Measurements from ENCODE around the gene ZEB1.
"Not testable (repeated sequence)": the region's sequence is repeated elsewhere in the genome, so short reads cannot be mapped to it uniquely, and the experiment has no call there.

ZEB1 gene

DNA sequence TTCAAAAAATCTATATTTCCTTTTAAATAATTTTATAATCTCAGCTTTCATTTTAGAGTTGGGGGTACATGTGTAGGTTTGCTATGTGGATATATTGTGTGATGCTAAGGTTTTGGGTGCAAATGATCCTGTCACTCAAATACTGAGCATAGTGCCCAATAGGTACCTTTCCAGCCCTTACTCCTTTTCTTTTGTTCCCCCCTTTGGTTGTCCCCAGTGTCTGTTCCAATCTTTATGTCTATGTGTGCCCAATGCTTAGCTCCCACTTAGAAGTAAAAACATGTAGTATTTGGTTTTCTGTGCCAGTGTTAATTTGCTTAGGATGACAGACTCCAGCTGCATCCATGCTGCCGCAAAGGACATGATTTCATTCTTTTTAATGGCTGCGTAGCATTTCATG is 103.6 kb downstream of the ZEB1 start:
- DNase-seq (ENCODE audit: low spot score): no peak

DNA sequence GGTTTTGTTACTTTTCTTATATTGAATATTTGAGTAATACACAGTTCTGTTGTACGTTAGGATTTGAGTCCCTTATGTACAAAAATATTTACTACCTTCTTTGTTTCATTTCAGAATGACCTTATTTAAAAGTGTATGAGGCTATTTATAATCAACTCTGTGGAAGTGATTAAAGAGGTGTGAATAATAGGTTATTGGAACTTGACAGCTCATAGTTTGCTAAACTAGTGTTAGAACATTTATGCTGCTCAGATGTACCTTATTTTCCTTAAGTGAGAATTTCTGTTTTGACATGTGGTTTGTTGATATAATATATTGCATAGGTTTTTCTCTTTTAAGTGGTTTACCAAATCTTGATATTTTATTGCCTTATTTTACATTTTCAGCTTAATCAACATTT is 105.5 kb downstream of the ZEB1 start:
- no peak for DNase-seq (ENCODE audit: low spot score)

DNA sequence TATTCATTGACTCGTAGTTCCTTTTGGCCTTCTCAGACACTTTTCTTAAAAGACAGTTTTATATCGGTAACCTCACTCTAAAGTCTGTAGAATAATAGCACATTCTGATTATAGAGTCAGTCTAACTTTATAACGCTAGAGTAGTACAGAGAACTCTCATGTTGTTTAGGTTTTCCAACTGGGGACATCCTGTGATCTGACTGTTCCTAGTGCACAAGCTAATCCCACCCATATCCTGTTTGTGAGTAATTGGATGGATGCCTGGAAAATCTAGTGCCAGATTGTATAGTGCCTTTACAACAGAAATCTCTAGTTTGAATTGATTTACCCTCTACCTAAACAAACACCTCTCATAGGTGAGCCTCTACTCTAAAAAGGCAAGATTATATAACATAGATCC is 107.4 kb downstream of the ZEB1 start:
- no peak for DNase-seq (ENCODE audit: low spot score)

- not testable (repeated sequence) for DNase-seq (ENCODE audit: low spot score)
Measured at GRCh38 chr10:31427334-31427733, 108.3 kb downstream of the ZEB1 start.

GRCh38 chr10:31428499-31428898 is 109.5 kb downstream of the ZEB1 start:
- DNase-seq (ENCODE audit: low spot score): not testable (repeated sequence)

GRCh38 chr10:31431021-31431420 is 112.0 kb downstream of the ZEB1 start:
- DNase-seq (ENCODE audit: low spot score): no peak

DNA sequence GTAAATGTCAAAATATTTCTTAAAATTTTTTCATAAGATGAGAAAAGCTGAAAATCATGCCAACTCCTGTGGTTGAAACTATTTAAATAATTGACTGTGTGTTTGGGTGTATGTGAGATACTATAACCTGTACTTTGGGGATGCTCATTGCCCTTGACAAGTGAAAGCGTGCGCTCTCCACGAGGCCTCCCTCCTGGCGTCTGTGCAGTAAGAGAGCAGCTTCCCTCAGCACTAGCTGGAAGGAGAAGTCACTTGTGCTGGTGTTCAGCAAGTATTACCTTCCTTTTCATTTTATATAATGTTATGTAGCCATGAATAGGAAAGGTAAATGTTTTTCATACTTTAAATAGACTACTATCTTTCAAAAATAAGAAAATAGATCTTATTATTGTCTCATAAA is 118.9 kb downstream of the ZEB1 start:
- no peak for DNase-seq (ENCODE audit: low spot score)

- no peak for DNase-seq (ENCODE audit: low spot score)
Measured at GRCh38 chr10:31451766-31452165, 132.8 kb downstream of the ZEB1 start.

GRCh38 chr10:31456468-31456867 is 137.5 kb downstream of the ZEB1 start:
- DNase-seq (ENCODE audit: low spot score): no peak

DNA sequence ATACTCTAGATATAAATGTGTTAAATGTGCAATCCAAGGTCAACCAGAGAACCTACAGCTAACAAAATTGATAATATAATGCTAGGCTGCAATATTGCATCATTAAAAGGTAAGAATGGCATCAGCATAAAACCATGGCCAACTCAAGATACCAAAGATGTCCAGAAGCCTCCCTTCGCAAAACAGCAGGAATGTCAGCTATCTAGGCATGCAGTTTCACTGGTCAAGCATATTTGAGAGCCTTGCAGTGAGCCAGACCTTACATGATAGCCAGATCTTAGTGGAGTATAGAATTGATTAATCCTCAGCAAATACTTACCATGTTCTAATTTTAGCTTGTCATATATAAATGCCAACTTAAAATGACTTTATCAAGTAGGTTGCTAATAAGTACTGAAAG is 138.8 kb downstream of the ZEB1 start:
- no peak for DNase-seq (ENCODE audit: low spot score)

DNA sequence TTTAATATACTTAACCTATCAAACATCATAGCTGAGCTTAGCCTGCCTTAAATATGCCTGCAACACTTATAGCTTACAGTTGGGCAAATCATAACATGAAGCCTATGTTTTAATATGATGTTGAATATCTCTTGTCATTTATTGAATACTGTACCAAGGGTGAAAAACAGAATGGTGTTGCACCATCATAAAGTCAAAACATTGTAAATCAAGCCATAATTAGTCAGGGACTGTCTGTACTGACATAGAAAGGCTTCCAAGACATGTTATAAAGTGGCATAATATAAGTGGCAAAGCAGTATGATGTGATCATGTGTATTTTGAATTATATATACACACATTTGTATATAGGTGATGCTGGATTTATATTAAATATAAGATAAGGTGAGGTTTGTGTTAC is 140.0 kb downstream of the ZEB1 start:
- DNase-seq (ENCODE audit: low spot score): no peak

GRCh38 chr10:31460242-31460641 is 141.2 kb downstream of the ZEB1 start:
- no peak for DNase-seq (ENCODE audit: low spot score)

DNA sequence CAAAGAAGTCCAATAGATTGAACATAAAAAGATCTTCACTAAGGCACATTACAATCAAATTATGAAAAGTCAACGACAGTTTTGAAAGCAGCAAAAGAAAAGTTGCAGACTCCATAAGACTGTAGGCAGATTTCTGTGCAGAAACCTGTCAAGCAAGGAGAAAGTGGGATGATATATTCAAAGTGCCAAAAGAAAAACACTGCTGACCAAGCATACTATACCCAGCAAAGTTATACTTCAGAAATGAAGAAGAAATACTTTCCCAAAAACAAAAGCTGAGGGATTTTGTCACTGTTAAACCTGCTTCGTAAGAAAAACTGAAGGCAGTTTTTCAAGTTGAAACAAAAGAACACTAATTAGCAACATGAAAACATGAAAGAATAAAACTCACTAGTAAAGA is 145.5 kb downstream of the ZEB1 start:
- DNase-seq (ENCODE audit: low spot score): no peak

DNA sequence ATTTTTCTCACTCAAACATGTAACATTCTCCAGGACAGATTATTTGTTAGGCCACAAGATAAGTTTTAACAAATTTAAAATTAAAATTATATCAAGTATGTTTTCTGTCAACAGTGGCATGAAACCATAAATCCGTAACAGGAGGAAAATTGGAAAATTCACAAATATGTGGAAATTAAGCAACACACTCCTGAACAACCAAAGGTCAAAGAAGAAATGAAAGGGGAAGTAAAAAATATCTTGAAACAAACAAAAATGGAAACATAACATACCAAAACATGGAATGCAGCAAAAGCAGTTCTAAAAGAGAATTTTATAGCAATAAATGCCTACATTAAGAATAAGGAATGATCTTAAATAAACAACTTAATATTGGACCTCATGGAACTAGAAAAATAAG is 147.3 kb downstream of the ZEB1 start:
- no peak for DNase-seq (ENCODE audit: low spot score)

DNA sequence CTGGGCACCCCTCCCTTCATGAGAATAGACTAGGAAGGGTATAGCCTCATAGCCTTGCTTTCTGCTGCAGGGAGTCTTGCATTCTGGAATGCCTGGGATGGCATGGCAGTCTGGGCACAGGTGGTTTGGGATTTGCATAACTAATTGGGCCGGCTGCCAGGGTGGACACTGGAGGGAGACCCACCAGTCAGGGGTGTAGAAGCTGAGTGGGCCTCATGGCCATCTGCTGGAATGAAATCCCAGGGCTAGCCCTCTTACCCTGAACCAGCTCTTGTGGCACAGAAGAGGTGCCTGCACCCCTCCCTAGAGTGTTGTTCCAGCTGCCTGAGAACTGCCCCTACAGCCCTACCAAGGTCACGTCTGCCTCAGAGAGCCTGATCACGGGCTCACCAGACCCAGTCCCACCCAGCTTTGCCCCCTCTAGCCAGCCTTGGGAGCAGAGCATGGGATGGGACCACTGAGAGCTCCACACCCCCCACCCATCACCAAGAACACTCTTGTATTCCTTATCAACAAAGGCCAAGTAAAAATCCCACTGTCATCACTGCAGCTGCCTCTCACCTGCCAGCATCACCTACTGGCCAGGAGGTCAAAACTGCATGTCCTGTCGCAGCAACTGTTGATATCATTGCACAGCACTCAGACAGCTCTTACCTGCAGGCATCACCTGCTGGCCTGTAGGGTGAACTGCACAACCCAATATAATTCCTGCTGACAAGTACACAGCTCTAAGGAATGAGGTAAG is 148.9 kb downstream of the ZEB1 start:
- DNase-seq (ENCODE audit: low spot score): no peak

- no peak for DNase-seq (ENCODE audit: low spot score)
Measured at GRCh38 chr10:31468536-31468859, 149.5 kb downstream of the ZEB1 start.

DNA sequence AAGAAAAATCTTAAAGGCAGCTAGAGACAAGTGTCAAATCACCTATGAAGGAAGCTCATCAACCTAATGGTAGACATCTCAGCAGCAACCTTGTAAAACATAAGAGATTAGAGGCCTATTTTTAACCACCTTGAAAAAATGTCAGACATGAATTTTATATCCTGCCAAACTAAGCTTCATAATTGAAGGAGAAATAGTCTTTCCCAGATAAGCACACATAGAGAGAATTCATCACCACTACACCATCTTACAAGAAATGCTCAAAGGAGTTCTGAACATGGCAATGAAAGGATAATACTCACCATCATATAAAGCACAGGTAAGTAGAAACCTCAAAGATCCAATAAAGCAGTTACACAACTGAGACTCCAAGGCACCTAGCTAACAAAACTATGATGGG is 156.5 kb downstream of the ZEB1 start:
- DNase-seq (ENCODE audit: low spot score): no peak

- no peak for DNase-seq (ENCODE audit: low spot score)
Measured at GRCh38 chr10:31476088-31476487, 157.1 kb downstream of the ZEB1 start.

DNA sequence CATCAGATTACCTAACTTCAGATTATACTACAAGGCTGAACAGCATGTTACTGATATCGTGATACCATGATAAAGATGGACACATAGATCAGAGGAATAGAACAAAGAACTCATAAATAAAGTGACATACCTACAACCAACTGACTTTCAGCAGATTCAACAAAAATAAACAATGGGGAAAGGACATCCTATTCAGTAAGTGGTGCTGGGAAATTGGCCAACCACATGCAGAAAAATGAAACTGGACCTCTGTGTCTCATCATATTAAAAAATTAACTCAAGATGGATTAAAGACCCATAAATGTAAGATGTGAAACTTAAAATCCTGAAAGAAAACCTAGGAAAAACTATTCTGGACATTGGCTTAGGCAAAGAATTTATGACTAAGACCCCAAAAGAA is 158.6 kb downstream of the ZEB1 start:
- DNase-seq (ENCODE audit: low spot score): no peak

DNA sequence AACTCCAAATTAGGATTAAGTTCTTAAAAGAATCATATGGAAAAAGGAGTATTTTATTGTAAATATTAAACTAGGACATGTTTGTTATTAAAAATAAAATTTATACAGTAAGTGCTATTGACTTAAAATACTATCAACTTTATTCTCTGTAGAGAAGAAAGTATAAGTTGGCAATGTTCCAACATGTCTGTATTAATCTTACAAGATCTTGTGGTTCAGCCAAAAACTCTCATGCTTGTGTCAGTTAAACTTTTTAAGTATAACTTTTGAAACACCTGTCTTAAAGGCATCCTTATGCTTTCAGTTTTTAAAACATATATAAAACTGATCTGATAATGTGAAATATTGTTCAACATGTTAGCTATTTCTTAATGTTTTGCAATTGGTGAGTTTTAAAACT is 160.7 kb downstream of the ZEB1 start:
- no peak for DNase-seq (ENCODE audit: low spot score)

GRCh38 chr10:31483546-31483945 is 164.5 kb downstream of the ZEB1 start:
- no peak for DNase-seq (ENCODE audit: low spot score)

DNA sequence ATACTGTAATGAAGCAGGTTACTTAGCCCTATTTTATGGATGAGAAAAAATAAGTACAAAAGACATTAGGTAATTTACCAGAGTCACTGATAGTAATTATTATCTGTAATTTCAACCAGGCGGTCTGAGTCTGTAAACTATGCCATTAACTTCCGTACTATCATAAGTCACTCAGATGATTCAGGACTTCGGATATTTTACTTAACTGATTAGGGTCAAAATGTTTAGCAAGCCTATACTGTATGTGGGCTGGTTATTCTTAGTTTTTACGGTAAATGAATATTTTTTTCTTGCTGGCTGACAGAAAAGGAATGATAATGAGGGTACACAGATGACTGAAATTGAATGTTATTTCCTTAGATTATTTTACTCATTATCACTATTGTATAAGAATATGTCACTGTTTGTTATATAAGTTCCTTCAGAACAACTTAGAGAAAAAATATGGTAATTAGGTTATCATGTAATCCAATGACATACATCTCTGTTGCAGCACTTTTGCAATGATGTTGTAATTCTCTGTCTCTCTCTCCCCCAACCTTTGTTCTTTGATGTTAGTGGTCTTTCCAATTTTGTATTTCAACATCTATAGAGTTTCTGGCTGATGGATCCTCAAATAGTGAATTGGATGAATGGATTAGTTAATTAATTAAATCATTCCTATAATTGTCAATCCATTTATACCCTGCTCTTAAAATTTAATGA is 165.6 kb downstream of the ZEB1 start:
- DNase-seq (ENCODE audit: low spot score): no peak

DNA sequence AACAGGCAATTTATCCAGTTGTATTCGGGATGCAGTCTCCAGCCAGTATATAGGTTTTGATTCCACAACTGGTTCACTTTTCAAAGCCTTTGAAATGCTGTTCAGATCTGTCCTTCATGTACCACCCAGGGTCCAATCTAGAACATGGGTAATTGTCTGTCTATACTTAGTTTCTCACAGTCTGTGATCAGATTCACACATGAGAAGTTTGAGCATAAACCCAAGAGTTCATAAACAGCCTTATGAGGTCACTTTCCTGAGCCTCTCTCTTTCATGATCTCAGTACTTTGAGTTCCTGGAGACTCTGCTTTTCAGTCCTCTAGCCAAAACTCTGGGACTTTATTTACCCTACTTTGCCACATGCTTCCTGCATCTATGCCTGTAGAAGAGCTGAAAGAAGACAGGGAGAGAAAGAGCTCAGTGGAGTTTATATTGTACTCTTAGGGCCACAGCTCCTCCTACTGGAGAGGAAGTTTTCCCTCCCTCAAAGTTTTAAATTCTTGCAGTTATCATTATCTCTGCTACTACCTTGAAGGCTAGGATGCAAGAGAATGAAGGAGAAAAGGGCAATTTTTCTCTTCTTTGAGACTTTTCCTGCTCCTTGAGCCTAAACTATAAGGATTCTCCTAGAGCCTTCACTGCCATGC is 172.0 kb downstream of the ZEB1 start:
- DNase-seq (ENCODE audit: low spot score): peak; percentile 5

DNA sequence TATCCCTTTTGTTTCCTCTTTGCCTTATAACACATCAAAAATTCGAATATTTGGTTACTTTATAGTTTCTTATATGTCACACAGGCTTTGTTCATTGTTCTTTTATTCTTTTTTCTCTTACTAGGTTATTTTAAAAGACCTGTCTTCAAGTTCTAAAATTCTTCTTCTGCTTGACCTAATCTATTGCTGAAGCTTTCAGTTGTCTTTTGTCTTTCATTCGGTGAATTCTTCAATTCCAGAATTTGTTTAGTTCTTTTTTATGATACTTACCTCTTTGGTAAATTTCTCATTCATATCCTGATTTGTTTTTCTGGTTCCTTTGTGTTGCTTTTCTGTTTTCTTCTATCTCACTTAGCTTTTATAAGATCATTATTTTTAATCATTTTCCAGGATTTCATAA is 188.4 kb downstream of the ZEB1 start:
- no peak for DNase-seq (ENCODE audit: low spot score)

All from CD4-positive, alpha-beta T cell treated with Interleukin-6 at 100 ng/mL for 8 hours (primary cell).